Globus pallidus (tissue), 1 donor: ENCODE data around the gene CEP41.

Experiments used
- DNase-seq: peaks from one replicate; pipeline ENCODE4 v3.0.0-alpha.2; 2015; ENCODE audit warnings: low spot score

Gene CEP41

GRCh38 chr7:130418306-130418705 lies 22.5 kb downstream of the CEP41 start:
- no peak for DNase-seq

GRCh38 chr7:130417213-130417612 lies 23.6 kb downstream of the CEP41 start:
- no peak for DNase-seq

- no peak for DNase-seq
Observed at GRCh38 chr7:130415006-130415405, 25.8 kb downstream of the CEP41 start.

GRCh38 chr7:130413201-130413600 lies 27.6 kb downstream of the CEP41 start:
- DNase-seq = no peak

- DNase-seq = no peak
Observed at GRCh38 chr7:130410868-130411541, 29.8 kb downstream of the CEP41 start.

GRCh38 chr7:130409712-130410072 lies 31.1 kb downstream of the CEP41 start:
- DNase-seq = no peak

- DNase-seq = no peak
Observed at GRCh38 chr7:130409067-130409711, 31.6 kb downstream of the CEP41 start.

- DNase-seq = no peak
Observed at GRCh38 chr7:130405003-130405402, 35.8 kb downstream of the CEP41 start.

GRCh38 chr7:130401578-130401977 lies 39.2 kb downstream of the CEP41 start:
- no peak for DNase-seq

GRCh38 chr7:130401101-130401500 lies 39.7 kb downstream of the CEP41 start:
- DNase-seq = no peak

GRCh38 chr7:130400120-130400572 lies 40.7 kb downstream of the CEP41 start:
- no peak for DNase-seq

- no peak for DNase-seq
Observed at GRCh38 chr7:130398526-130399090, 42.2 kb downstream of the CEP41 start.

GRCh38 chr7:130397758-130398073 lies 43.1 kb downstream of the CEP41 start:
- no peak for DNase-seq

GRCh38 chr7:130397051-130397757 lies 43.6 kb downstream of the CEP41 start:
- no peak for DNase-seq

- DNase-seq = no peak
Observed at GRCh38 chr7:130396109-130396508, 44.7 kb downstream of the CEP41 start.

GRCh38 chr7:130395421-130395820 lies 45.4 kb downstream of the CEP41 start:
- DNase-seq = no peak

GRCh38 chr7:130394421-130395195 lies 46.2 kb downstream of the CEP41 start:
- no peak for DNase-seq

- DNase-seq = no peak
Observed at GRCh38 chr7:130393841-130394411, 46.9 kb downstream of the CEP41 start.

- peak; percentile 31 for DNase-seq
Observed at GRCh38 chr7:130393101-130393561, 47.7 kb downstream of the CEP41 start.

- DNase-seq = no peak
Observed at GRCh38 chr7:130390486-130390885, 50.3 kb downstream of the CEP41 start.

- DNase-seq = no peak
Observed at GRCh38 chr7:130388671-130389070, 52.1 kb downstream of the CEP41 start.
